Activated naive CD4-positive, alpha-beta T cell treated with anti-CD3 and anti-CD28 coated beads, Interleukin-2, amount 50 U/mL, for 72 hours (primary cell): ENCODE measurements around the gene SLC22A9. TPM values are rescaled to one million over a fixed set of nuclear protein-coding genes. Genes with fewer than 3 reads are reported as not detected.
"Not testable (repeated sequence)": the region's sequence is repeated elsewhere in the genome, so short reads cannot be mapped to it uniquely, and the experiment has no call there.

Source experiments
- ATAC-seq, 2 donors: fragments of 150-1000 bp; cut with Tn5 transposase; 2 replicates each; pipeline ENCODE4 v1.10.0; 2021; ENCODE audit warnings: mild to moderate bottlenecking in 2 of 2, moderate library complexity in 2 of 2
- DNase-seq, 2 donors: peaks; one replicate each; pipeline ENCODE4 v3.0.0; 2021 to 2022; ENCODE audit warnings: low spot score in 2 of 2
- H3K27ac Mint-ChIP-seq, 2 donors: one replicate each; pipeline ENCODE4 v1.8.0; 2022; ENCODE audit warnings: mild to moderate bottlenecking in 2 of 2, mixed read lengths in 2 of 2
- H3K36me3 Mint-ChIP-seq, 2 donors: one replicate each; pipeline ENCODE4 v1.8.0; 2022; ENCODE audit warnings: mixed read lengths in 2 of 2
- H3K9me3 Mint-ChIP-seq, 2 donors: one replicate each; pipeline ENCODE4 v1.8.0; 2022; ENCODE audit warnings: mixed read lengths in 2 of 2
- total RNA-seq, 2 donors: library from RNA; stranded (reverse); gene quantifications; one replicate each; pipeline ENCODE4 v1.2.3, GENCODE V29; 2022

SLC22A9 gene
- not detected for total RNA-seq

- DNase-seq (no peak), ATAC-seq (no peak)
- peaks cover 0 to 4% of the 10 kb centered on the region in 2 donors for H3K9me3 Mint-ChIP-seq
- no peaks in the 10 kb centered on the region for H3K36me3 Mint-ChIP-seq
- H3K27ac Mint-ChIP-seq: no peak within 1 kb of the TSS
Measured at GRCh38 chr11:63369165-63369970, at the start of gene SLC22A9. TSS of gene SLC22A9 (plus strand) at chr11:63369785. CDS start at chr11:63370057, 272 bp downstream.

DNA sequence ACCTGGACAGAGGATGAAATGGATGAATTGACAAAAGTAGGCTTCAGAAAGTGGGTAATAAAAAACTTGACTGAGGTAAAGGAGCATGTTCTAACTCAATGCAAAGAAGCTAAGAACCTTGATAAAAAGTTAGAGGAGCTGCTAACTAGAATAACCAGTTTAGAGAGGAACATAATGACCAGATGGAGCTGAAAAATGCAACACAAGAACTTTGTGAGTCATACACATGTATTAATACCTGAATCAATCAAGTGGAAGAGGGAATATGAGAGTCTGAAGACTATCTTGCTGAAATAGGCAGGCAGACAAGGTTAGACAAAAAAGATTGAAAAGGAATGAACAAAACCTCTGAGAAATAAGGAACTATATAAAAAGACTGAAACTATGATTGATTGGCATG, 47.9 kb upstream of the SLC22A9 start:
- Mint-ChIP-seq H3K27ac (no peak overlapping the region), H3K36me3 (peaks cover 0 to 10% of the 10 kb centered on the region in 2 donors), H3K9me3 (peaks cover 15 to 28% of the 10 kb centered on the region in 2 donors)
- DNase-seq: no peak
- no peak for ATAC-seq

DNA sequence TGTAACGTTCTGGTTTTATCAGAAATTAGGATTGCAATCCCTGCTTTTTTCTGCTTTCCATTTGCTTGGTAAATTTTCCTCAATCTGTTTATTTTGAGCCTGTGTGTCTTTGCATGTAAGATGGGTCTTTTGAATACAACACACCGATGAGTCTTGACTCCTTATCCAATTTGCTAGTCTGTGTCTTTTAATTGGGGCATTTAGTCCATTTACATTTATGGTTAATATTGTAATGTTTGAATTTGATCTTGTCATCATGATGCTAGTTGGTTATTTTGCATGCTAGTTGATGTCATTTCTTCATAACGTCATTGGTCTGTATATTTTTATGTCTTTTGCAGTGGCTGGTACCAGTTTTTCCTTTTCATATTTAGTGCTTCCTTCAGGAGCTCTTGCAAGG, 34.5 kb upstream of the SLC22A9 start:
- not testable (repeated sequence) for ATAC-seq, H3K27ac Mint-ChIP-seq, DNase-seq
- Mint-ChIP-seq H3K36me3 (peaks cover 6 to 21% of the 10 kb centered on the region in 2 donors), H3K9me3 (peaks cover 13 to 20% of the 10 kb centered on the region in 2 donors)

GRCh38 chr11:63337070-63337469, 32.5 kb upstream of the SLC22A9 start:
- peaks cover 6 to 21% of the 10 kb centered on the region in 2 donors for H3K36me3 Mint-ChIP-seq
- H3K9me3 Mint-ChIP-seq: peaks cover 13 to 20% of the 10 kb centered on the region in 2 donors
- DNase-seq (no peak), ATAC-seq (no peak)
- H3K27ac Mint-ChIP-seq: no peak overlapping the region

- ATAC-seq (no peak), DNase-seq (no peak)
- no peaks in the 10 kb centered on the region for H3K9me3 Mint-ChIP-seq
- H3K36me3 Mint-ChIP-seq: no peaks in the 10 kb centered on the region
- no peak overlapping the region for H3K27ac Mint-ChIP-seq
Measured at GRCh38 chr11:63343130-63343529, 26.5 kb upstream of the SLC22A9 start.

- DNase-seq (no peak), ATAC-seq (no peak)
- no peak overlapping the region for H3K27ac Mint-ChIP-seq
- H3K9me3 Mint-ChIP-seq: no peaks in the 10 kb centered on the region
- peaks cover 0 to under 1% of the 10 kb centered on the region in 2 donors for H3K36me3 Mint-ChIP-seq
Measured at GRCh38 chr11:63352144-63352543, 17.4 kb upstream of the SLC22A9 start.

- ATAC-seq: no peak
Measured at GRCh38 chr11:63362196-63362793, 7.3 kb upstream of the SLC22A9 start.

GRCh38 chr11:63369971-63370588, 495 bp downstream of the SLC22A9 start:
- Mint-ChIP-seq H3K27ac (no peak overlapping the region), H3K36me3 (no peaks in the 10 kb centered on the region), H3K9me3 (peaks cover 0 to 2% of the 10 kb centered on the region in 2 donors)
- ATAC-seq (no peak), DNase-seq (no peak)

More at GRCh38 chr11:63362196-63362793, 7.3 kb upstream of the SLC22A9 start:
- Mint-ChIP-seq H3K27ac (no peak overlapping the region), H3K36me3 (peaks cover 0 to 19% of the 10 kb centered on the region in 2 donors), H3K9me3 (peaks cover 14 to 19% of the 10 kb centered on the region in 2 donors)
- no peak for DNase-seq

- no peak for ATAC-seq
- Mint-ChIP-seq H3K9me3 (no peaks in the 10 kb centered on the region), H3K27ac (no peak overlapping the region), H3K36me3 (no peaks in the 10 kb centered on the region)
- DNase-seq: no peak
Measured at GRCh38 chr11:63371396-63371795, 1.8 kb downstream of the SLC22A9 start.

DNA sequence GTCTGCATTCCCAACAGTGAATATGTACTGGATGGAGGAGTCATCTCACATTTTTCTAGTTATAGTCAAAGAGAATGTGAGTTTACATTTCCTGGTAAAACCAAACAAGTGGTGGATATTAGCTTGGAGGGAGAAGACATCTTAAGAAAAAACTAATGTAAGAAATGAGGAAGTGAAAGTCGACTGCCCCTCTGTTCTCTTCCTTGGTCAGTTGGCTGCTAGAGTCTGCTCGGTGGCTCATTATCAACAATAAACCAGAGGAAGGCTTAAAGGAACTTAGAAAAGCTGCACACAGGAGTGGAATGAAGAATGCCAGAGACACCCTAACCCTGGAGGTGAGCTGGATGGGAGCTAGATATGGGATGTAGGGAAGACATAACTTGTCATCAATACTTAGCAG, 5.8 kb downstream of the SLC22A9 start:
- no peaks in the 10 kb centered on the region for H3K36me3 Mint-ChIP-seq
- no peaks in the 10 kb centered on the region for H3K9me3 Mint-ChIP-seq
- DNase-seq (no peak), ATAC-seq (no peak)
- H3K27ac Mint-ChIP-seq: no peak overlapping the region

DNA sequence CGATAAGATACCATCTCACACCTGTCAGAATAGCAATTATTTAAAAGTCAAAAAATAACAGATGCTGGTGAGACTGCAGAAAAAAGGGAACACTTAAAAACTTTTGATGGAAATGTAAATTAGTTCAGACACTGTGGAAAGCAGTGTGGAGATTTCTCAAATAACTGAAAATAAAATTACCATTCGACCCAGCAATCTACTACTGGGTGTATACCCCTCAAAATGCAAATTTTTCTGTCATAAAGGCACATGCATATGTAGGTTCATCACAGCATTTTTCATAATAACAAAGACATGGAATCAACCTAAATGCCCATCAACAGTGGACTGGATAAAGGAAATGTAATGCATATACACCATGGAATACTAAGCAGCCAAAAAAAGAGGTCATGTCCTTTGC, 10.5 kb downstream of the SLC22A9 start:
- DNase-seq (no peak), ATAC-seq (no peak)
- Mint-ChIP-seq H3K36me3 (no peaks in the 10 kb centered on the region), H3K27ac (no peak overlapping the region), H3K9me3 (no peaks in the 10 kb centered on the region)

DNA sequence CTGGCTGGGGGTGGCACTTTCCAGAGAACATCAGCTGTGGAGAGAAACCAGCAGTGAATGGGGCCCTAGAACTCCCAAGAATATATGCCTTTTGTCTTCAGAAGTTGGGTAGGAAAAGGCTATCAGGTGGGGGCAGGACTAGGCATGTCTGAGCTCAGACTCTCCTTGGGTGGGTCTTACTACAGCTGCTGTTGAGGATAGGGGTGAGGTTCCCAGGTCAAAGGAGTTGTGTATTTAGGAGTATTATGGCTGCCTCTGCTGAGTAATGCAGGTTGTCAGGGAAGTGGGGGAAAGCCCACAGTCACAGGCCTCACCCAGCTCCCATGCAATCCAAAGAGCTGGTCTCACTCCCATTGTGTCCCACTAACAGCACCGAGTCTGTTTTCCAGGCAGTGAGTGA, 26.1 kb downstream of the SLC22A9 start:
- Mint-ChIP-seq H3K36me3 (peaks cover 0 to 4% of the 10 kb centered on the region in 2 donors), H3K9me3 (no peaks in the 10 kb centered on the region), H3K27ac (no peak overlapping the region)
- DNase-seq: no peak
- no peak for ATAC-seq

DNA sequence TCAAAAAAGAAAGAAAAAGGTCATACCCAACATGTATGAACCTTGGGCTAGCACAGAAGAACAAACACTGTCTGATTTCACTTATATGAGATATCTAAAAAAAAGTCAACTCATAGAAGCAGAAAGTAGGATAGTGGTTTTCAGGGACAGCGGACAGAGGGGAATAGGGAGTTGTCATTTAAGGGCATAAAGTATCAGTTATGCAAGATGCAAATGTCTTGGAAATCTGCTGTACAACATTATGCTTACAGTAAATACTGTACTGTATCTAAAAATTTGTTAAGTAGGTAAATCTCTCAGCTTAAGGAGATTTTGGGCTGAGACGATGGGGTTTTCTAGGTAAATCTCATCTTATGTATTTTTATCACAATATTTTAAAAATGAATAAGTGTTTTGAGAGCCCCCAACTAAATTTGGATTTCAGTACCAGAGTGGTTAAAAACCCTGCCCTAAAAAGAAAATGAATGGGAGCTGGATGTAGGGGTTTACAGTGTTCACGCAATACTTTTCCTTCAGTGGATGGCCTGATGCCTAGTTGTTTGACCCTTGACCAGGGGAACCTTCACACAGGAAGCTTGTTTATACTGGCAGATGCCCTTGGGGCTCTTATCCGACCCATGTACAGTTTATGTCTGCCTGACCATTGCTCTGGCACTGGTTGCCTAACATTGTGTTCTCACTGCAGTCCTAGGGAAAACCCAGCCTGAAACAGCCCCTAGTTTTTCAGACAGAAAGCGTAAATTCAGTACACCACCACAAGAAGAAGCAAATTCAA, 34.8 kb downstream of the SLC22A9 start:
- no peak for DNase-seq

DNA sequence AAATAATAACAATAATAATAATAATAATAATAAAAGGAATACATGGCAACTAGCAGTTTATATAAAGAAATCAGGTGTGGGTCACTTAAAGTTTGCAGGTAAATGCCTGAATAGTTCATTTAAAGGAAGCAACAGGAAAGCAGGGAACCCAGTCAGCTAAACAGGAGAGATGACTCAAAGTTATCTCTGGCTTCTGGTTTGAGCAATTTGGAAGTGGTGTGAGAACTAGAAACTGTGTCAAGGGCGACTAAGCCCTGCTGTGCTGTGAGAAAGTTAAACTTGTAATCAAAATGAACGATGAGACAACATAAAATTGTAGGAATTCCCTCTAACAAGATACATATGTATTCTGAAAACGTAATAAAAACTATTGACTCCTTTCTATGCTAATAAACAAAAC, 35.5 kb downstream of the SLC22A9 start:
- no peak for ATAC-seq
- DNase-seq: no peak
- no peak overlapping the region for H3K27ac Mint-ChIP-seq
- H3K36me3 Mint-ChIP-seq: no peaks in the 10 kb centered on the region
- H3K9me3 Mint-ChIP-seq: no peaks in the 10 kb centered on the region

More for the DNA sequence above, 34.8 kb downstream of the SLC22A9 start:
- no peak overlapping the region for H3K27ac Mint-ChIP-seq
- no peak for ATAC-seq
- no peaks in the 10 kb centered on the region for H3K9me3 Mint-ChIP-seq
- H3K36me3 Mint-ChIP-seq: no peaks in the 10 kb centered on the region

DNA sequence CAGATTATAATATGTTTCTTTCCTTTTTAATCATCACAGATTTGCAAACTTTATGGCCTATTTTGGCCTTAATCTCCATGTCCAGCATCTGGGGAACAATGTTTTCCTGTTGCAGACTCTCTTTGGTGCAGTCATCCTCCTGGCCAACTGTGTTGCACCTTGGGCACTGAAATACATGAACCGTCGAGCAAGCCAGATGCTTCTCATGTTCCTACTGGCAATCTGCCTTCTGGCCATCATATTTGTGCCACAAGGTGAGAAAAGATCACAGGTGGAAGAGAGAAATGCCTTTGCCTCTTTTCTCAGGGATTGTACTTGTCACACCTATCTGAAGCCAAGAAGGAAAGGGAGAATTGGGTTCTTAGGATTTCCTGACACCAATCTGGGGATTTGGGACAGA, 36.9 kb downstream of the SLC22A9 start:
- DNase-seq (no peak), ATAC-seq (no peak)
- Mint-ChIP-seq H3K9me3 (no peaks in the 10 kb centered on the region), H3K36me3 (no peaks in the 10 kb centered on the region), H3K27ac (no peak overlapping the region)

DNA sequence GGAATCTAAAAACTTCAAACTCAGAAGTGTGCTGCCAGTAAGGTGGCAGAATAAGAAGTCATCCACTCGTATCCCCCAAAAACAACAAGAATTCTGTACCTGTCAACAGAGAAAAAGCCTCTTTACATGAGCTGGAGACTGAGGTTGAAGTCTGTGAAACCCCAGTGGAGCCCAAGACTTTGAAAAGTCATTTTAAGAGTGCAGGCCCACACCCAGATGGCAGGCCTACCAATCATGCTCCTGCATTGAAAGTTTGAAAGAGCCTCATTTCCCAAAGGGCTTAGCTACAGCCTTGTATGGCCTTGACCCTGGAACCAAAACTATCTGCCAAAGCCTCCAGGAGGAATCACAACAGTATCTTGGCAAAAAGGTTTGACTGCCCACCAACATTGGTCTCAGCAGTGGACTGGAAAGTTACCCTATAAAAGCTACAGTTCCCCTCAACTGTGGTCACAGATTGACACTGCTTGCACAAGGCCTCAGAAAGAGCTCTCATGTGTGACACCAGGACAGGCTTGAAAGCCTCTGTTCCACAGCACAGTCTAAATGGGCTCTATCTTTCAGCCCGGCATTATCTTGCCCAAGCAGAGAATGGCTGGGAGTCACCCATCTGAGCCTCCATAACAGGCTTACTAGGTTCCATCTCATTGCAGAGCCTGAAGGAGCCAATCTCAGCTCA, 47.7 kb downstream of the SLC22A9 start:
- Mint-ChIP-seq H3K36me3 (peaks cover 0 to 19% of the 10 kb centered on the region in 2 donors), H3K27ac (no peak overlapping the region), H3K9me3 (peaks cover 3 to 7% of the 10 kb centered on the region in 2 donors)
- ATAC-seq (no peak), DNase-seq (no peak)
